HepG2 (cell line): ENCODE data around the gene RXYLT1. TPM values are rescaled to one million over a fixed set of nuclear protein-coding genes. Genes with fewer than 3 reads are reported as not detected.

Experiments used
- CREB1 ChIP-seq, 2 experiments: fragments of 450-650 bp in 1 of 2; IDR thresholded peaks; 2 replicates each; pipeline ENCODE4 v1.6.1; 2016 to 2017; ENCODE audit warnings: control low read depth in 1 of 2, mild to moderate bottlenecking in 1 of 2, missing compliant biosample characterization in 1 of 2, missing genetic modification characterization in 1 of 2
- FOXA3 ChIP-seq: IDR thresholded peaks from 2 replicates; pipeline ENCODE4 v1.6.1; 2016; ENCODE audit warnings: missing genetic modification reagents, missing compliant biosample characterization
- FUBP1 ChIP-seq: sonication (generic); formaldehyde crosslinking; IDR thresholded peaks from 2 replicates; pipeline ENCODE4 v1.5.1; 2020; ENCODE audit warnings: missing genetic modification reagents, mild to moderate bottlenecking, borderline replicate concordance
- GABPB1 ChIP-seq: IDR thresholded peaks from 2 replicates; pipeline ENCODE4 v1.6.1; 2016; ENCODE audit warnings: mild to moderate bottlenecking, missing genetic modification reagents, moderate library complexity, missing compliant biosample characterization
- GATAD2A ChIP-seq: IDR thresholded peaks from 2 replicates; pipeline ENCODE4 v1.6.1; 2016
- GMEB1 ChIP-seq: sonication (generic); formaldehyde crosslinking; IDR thresholded peaks from 2 replicates; pipeline ENCODE4 v1.5.1; 2020; ENCODE audit warnings: missing genetic modification reagents, mild to moderate bottlenecking, borderline replicate concordance
- JUND ChIP-seq: sonication (generic); formaldehyde crosslinking; IDR thresholded peaks from 2 replicates; pipeline ENCODE4 v1.8.0; 2022; ENCODE audit warnings: mild to moderate bottlenecking, missing genetic modification reagents
- LCORL ChIP-seq, 2 experiments: fragments of 450-650 bp in 1 of 2; sonication (generic) in 1 of 2; formaldehyde crosslinking in 1 of 2; IDR thresholded peaks; 2 replicates each; pipeline versions ENCODE4 v1.5.0 to v1.6.1; 2017 to 2020; ENCODE audit warnings: antibody characterized with exemption in 1 of 2, missing genetic modification reagents in 1 of 2
- MED13 ChIP-seq: sonication (generic); formaldehyde crosslinking; IDR thresholded peaks from 2 replicates; pipeline ENCODE4 v1.5.0; 2020; ENCODE audit warnings: missing genetic modification reagents
- NFYB ChIP-seq: sonication (generic); formaldehyde crosslinking; IDR thresholded peaks from 2 replicates; pipeline ENCODE4 v1.4.0; 2020; ENCODE audit warnings: missing genetic modification reagents
- NFYC ChIP-seq: IDR thresholded peaks from 2 replicates; pipeline ENCODE4 v1.6.1; 2016; ENCODE audit warnings: missing genetic modification reagents, missing compliant biosample characterization
- REPIN1 ChIP-seq: sonication (generic); formaldehyde crosslinking; IDR thresholded peaks from 2 replicates; pipeline ENCODE4 v1.8.0; 2022; ENCODE audit warnings: missing genetic modification reagents, low read depth, mild to moderate bottlenecking, borderline replicate concordance
- SCMH1 ChIP-seq: sonication (generic); formaldehyde crosslinking; IDR thresholded peaks from 2 replicates; pipeline ENCODE4 v1.9.0; 2021; ENCODE audit warnings: missing genetic modification reagents, mild to moderate bottlenecking, borderline replicate concordance
- TOE1 ChIP-seq: sonication (generic); formaldehyde crosslinking; IDR thresholded peaks from 2 replicates; pipeline ENCODE4 v1.4.0; 2020; ENCODE audit warnings: mild to moderate bottlenecking, missing genetic modification reagents
- ZBTB3 ChIP-seq: sonication (generic); formaldehyde crosslinking; IDR thresholded peaks from 2 replicates; pipeline ENCODE4 v1.4.0; 2020; ENCODE audit warnings: low read depth, mild to moderate bottlenecking, moderate library complexity, missing genetic modification reagents, borderline replicate concordance
- ZMYM4 ChIP-seq: sonication (generic); formaldehyde crosslinking; IDR thresholded peaks from 2 replicates; pipeline ENCODE4 v1.8.1; 2023; ENCODE audit warnings: mild to moderate bottlenecking, missing genetic modification reagents
- ZNF143 ChIP-seq: sonication (generic); formaldehyde crosslinking; IDR thresholded peaks from 2 replicates; pipeline ENCODE4 v1.4.0; 2020; ENCODE audit warnings: missing genetic modification reagents
- ZNF232 ChIP-seq: sonication (generic); formaldehyde crosslinking; IDR thresholded peaks from 2 replicates; pipeline ENCODE4 v1.4.0; 2020; ENCODE audit warnings: missing genetic modification reagents, borderline replicate concordance
- ZNF235 ChIP-seq: sonication (generic); formaldehyde crosslinking; IDR thresholded peaks from 2 replicates; pipeline ENCODE4 v1.8.1; 2023; ENCODE audit warnings: mild to moderate bottlenecking, missing genetic modification reagents, borderline replicate concordance
- ZNF839 ChIP-seq: sonication (generic); formaldehyde crosslinking; IDR thresholded peaks from 2 replicates; pipeline ENCODE4 v1.4.0; 2020; ENCODE audit warnings: missing genetic modification reagents, mild to moderate bottlenecking, borderline replicate concordance
- ZNF878 ChIP-seq: sonication (generic); formaldehyde crosslinking; IDR thresholded peaks from 2 replicates; pipeline ENCODE4 v1.8.1; 2023; ENCODE audit warnings: mild to moderate bottlenecking, missing genetic modification reagents, moderate library complexity
- polyA plus RNA-seq, 8 experiments: library from polyadenylated mRNA; depleted of rRNA in 3 of 8; stranded (reverse) in 7 of 8; unstranded in 1 of 8; fragments of >200 nt; fragmentation: Illumina TruSeq in 4 of 8; extraction: Trizol in 4 of 8; gene quantifications; 2 replicates each; pipeline versions ENCODE4 v1.2.1 to v1.2.3, GENCODE V29; 2011 to 2016; ENCODE audit warnings: low read depth in 4 of 8, missing spikeins in 1 of 8, mixed read lengths in 1 of 8; ENCODE audit not compliant: insufficient read depth in 1 of 8
- total RNA-seq, 5 experiments: library from RNA; depleted of rRNA; stranded (reverse); fragments of >200 nt; fragmentation: Illumina TruSeq; extraction: Trizol; gene quantifications; 2 replicates each; pipeline ENCODE4 v1.2.3, GENCODE V29; 2016; ENCODE audit warnings: low read depth in 1 of 5
- TF ChIP-seq, protein P1 (sequence below): sonication (generic); formaldehyde crosslinking; IDR thresholded peaks from 2 replicates; pipeline ENCODE4 v1.8.0; 2022; ENCODE audit warnings: missing genetic modification reagents, mild to moderate bottlenecking, inconsistent platforms, borderline replicate concordance
- TF ChIP-seq, protein P2 (sequence below): sonication (generic); formaldehyde crosslinking; conservative IDR thresholded peaks from 2 replicates; pipeline ENCODE4 v1.8.0; 2022; ENCODE audit warnings: mild to moderate bottlenecking, moderate library complexity, missing genetic modification reagents

RXYLT1 gene
- total and polyA plus RNA-seq, 2 of the 13 experiments (the other 11 are each of a cell fraction or from before 2014, with no cell fraction given) = 8.3 to 15.5 TPM

- TF ChIP-seq ZNF232 (peak; percentile 44; the same call in 1 of the 2 replicates), NFYC (CRISPR knock-in tag) (peak; percentile 79), GATAD2A (CRISPR knock-in tag) (peak; percentile 70; the same call in 1 of the 2 replicates), SCMH1 (CRISPR knock-in tag) (no peak), TOE1 (CRISPR knock-in tag) (no peak), ZNF878 (CRISPR knock-in tag) (no peak), ZNF235 (CRISPR knock-in tag) (peak; percentile 77; the same call in 1 of the 2 replicates), JUND (CRISPR knock-in tag) (0 out of 2 replicates have a peak, but pooled peaks have one; percentile 18), FUBP1 (CRISPR knock-in tag) (no peak), ZBTB3 (CRISPR knock-in tag) (0 out of 2 replicates have a peak, but pooled peaks have one; percentile 66), ZNF839 (CRISPR knock-in tag) (peak; percentile 34; the same call in 1 of the 2 replicates), GMEB1 (peak; percentile 73; the same call in 1 of the 2 replicates), CREB1 (IDR thresholded peaks at IDR 0.05) (peak; percentile 39; the same call in 1 of the 2 replicates), CREB1 (CRISPR knock-in tag; IDR thresholded peaks at IDR 0.05) (no peak), ZMYM4 (peak; percentile 88), REPIN1 (CRISPR knock-in tag) (peak; percentile 74), ZNF143 (CRISPR knock-in tag) (no peak), LCORL (IDR thresholded peaks at IDR 0.05) (no peak), LCORL (CRISPR knock-in tag; IDR thresholded peaks at IDR 0.05) (peak; percentile 75; the same call in 1 of the 2 replicates), FOXA3 (CRISPR knock-in tag) (peak; percentile 68), MED13 (CRISPR knock-in tag) (peak; percentile 10; the same call in 1 of the 2 replicates), NFYB (CRISPR knock-in tag) (peak; percentile 81), GABPB1 (peak; percentile 68; the same call in 1 of the 2 replicates)
- TF ChIP-seq, protein P1, sequence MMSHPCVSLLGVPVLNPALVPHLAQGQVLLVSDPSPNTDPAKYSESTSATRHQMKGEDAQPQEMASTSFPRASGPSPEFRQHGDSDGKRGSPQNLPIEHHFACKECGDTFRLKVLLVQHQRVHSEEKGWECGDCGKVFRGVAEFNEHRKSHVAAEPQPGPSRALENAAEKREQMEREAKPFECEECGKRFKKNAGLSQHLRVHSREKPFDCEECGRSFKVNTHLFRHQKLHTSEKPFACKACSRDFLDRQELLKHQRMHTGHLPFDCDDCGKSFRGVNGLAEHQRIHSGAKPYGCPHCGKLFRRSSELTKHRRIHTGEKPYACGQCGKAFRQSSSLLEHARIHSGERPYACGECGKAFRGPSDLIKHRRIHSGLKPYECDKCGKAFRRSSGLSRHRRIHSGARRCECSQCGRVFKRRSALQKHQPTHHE (CRISPR knock-in tag) = peak; percentile 31; the same call in 1 of the 2 replicates
- TF ChIP-seq, protein P2, sequence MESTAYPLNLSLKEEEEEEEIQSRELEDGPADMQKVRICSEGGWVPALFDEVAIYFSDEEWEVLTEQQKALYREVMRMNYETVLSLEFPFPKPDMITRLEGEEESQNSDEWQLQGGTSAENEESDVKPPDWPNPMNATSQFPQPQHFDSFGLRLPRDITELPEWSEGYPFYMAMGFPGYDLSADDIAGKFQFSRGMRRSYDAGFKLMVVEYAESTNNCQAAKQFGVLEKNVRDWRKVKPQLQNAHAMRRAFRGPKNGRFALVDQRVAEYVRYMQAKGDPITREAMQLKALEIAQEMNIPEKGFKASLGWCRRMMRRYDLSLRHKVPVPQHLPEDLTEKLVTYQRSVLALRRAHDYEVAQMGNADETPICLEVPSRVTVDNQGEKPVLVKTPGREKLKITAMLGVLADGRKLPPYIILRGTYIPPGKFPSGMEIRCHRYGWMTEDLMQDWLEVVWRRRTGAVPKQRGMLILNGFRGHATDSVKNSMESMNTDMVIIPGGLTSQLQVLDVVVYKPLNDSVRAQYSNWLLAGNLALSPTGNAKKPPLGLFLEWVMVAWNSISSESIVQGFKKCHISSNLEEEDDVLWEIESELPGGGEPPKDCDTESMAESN = peak; percentile 93
These were observed 64.1 kb downstream of the RXYLT1 start (continued) for GRCh38 chr12:63843721-63844390.
